Muscle of arm (tissue), 14 donors: ENCODE data around the gene PANK4. TPM values are rescaled to one million over a fixed set of nuclear protein-coding genes. Genes with fewer than 3 reads are reported as not detected.
"Not testable (repeated sequence)": the region's sequence is repeated elsewhere in the genome, so short reads cannot be mapped to it uniquely, and the experiment has no call there.

Source experiments
- DNase-seq: peaks from one replicate; pipeline ENCODE4 v3.0.0-alpha.2; 2013
- long read RNA-seq, 11 donors: transcript quantifications; one replicate each; lab custom pipeline, GENCODE V29; 2026
- polyA plus RNA-seq, 12 donors: library from polyadenylated mRNA; unstranded; fragments of 120-200 nt; gene quantifications; one replicate each; pipeline ENCODE4 v1.2.1, GENCODE V29; 2013; ENCODE audit not compliant: insufficient read length in 12 of 12

PANK4 gene
- 10 to 100 TPM in 11 of 12 donors, not detected in 1; 16.7 to 24.2 (median 19.6) TPM for polyA plus RNA-seq
- long read RNA-seq, donor 1, partial matches to known transcripts: 128 of 132 reads
- long read RNA-seq, donor 1, other reads (novel, unspliced or antisense): 0 of 132 reads
- long read RNA-seq, donor 2, transcript PANK4-201 (19 exons, 2,677 nt): major isoform, 5 of 5 reads
- long read RNA-seq, donor 2, partial matches to known transcripts: 0 of 5 reads
- long read RNA-seq, donor 2, other reads (novel, unspliced or antisense): 0 of 5 reads
- long read RNA-seq, donor 3, partial matches to known transcripts: 0 of 1 reads
- long read RNA-seq, donor 3, other reads (novel, unspliced or antisense): 0 of 1 reads
- long read RNA-seq, donor 4: 0 reads
- long read RNA-seq, donor 5, partial matches to known transcripts: 0 of 3 reads
- long read RNA-seq, donor 5, other reads (novel, unspliced or antisense): 0 of 3 reads
- long read RNA-seq, donor 6, partial matches to known transcripts: 0 of 2 reads
- long read RNA-seq, donor 6, other reads (novel, unspliced or antisense): 0 of 2 reads
- long read RNA-seq, donor 7, partial matches to known transcripts: 0 of 1 reads
- long read RNA-seq, donor 7, other reads (novel, unspliced or antisense): 0 of 1 reads
- long read RNA-seq, donor 8, partial matches to known transcripts: 0 of 2 reads
- long read RNA-seq, donor 8, other reads (novel, unspliced or antisense): 0 of 2 reads
- long read RNA-seq, donor 9, partial matches to known transcripts: 5 of 6 reads
- long read RNA-seq, donor 9, other reads (novel, unspliced or antisense): 0 of 6 reads
- long read RNA-seq, donor 10, partial matches to known transcripts: 0 of 3 reads
- long read RNA-seq, donor 10, other reads (novel, unspliced or antisense): 0 of 3 reads
- long read RNA-seq, donor 11, partial matches to known transcripts: 0 of 2 reads
- long read RNA-seq, donor 11, other reads (novel, unspliced or antisense): 0 of 2 reads

DNA sequence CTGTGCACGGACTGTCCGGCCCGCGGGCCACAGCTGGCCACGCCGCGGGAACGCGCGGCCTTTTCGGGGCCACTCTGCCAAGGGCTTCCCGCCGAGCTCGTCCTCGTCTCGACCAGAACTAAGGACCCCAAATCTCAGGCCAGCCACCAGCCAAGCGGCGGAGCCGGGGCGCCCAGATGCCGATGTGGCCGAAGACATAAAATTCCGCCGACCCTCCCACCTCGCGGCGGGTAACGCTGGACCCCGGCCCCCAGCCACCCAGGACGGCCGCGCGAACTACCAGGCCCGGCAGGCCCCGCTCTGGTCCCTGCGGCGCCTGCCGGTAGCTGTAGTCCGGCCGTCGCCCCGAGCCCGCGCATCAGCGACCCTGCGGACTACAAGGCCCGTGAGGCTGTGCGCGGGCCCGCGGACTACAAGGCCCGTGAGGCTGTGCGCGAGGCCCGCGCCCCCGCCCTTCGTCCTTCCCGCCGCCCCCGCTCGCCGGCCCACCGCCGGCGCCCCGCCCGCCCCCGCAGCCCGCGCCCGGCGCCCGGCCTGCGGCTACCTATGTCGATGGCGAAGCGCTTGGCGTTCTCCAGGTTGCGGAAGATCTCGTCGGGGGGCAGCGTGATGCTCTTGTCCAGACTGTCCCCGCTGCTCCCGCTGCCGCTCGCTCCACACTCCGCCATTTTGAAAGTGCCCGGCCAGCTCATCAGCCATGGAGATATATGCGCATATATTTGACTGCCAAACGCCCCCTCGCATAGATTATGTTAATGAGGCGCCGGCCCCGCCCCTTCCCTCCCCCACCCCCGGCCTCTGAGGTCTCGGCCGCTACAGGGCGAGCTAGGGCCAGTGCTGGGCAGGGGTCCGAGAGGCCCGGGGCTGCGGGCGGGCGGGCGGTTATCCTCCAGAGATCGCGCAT, at the start of gene PANK4:
Gene PANK4 (minus strand): TSS at position 677 of the 904 bp plus-strand sequence. CDS start 9 bp downstream, at position 668.
- peak; percentile 92 for DNase-seq

DNA sequence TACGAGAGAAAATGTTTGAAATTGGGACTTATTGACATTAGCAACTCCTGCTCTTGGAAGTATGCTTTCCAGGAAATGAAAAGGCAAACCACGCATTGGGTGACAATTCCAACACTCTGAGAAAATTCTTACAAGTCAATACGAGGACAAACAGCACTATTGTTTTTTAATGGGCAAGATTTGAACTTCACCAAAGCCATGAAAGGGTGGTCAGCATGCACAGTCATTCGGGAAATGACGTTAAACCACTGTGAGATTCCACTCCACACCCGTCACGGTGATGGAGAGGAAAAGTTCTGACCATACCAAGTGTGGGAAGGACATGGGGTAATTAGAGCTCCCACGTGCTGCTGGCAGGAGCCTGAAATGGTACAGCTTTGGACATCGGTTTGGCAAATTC, 48.0 kb upstream of the PANK4 start:
- DNase-seq: no peak

DNA sequence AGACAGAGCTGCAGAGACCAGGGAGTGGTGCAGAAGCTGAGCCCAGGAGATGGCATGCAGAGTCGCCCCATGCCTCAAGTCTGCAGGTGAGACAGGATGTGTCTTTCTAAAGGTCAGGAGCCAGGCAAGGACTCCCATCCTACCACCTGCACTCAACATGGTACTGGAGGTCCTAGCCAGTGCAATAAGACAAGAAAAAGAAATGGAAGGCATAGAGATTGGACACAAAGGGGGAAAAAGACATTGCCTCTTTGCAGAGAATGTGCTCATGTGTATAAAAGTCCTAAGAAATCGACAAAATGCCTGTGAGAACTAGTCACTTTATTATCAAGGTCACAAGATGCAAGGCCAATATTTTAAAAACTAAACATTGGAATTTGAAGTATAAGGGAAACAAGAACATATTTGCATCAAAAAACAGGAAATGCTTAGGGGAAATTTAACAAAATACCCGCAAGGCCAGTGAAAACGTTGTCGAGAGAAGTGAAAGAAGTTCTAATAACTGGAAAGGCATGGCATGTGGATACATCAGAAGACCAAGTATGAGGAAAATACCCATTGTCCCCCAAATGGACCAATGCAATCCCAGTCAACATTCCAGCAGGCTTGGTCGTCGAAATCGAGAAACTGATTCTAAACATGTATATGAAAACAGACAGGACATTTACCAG, 47.0 kb upstream of the PANK4 start:
- no peak for DNase-seq

DNA sequence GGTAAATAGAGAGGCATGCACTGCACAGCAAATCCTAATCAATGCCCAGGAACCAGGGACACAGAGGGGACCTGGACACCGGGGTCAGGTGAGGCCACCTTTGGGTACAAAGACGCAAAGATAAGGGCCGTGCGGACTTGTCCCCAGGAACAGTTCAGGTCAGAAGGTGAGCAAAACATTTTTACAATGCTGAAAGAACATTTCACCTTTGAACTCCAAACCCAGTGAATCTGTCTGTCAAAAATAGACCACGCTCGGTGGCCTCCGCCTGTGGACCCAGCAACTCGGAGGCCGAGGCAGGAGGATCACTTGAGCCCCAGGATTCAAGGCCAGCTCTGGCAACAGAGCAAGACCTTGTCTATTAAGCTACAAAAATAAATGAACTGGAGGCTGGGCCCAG, 45.0 kb upstream of the PANK4 start:
- DNase-seq: no peak

- DNase-seq: no peak
Measured at GRCh38 chr1:2570332-2570731, 43.9 kb upstream of the PANK4 start.

GRCh38 chr1:2569703-2570102, 43.3 kb upstream of the PANK4 start:
- not testable (repeated sequence) for DNase-seq

- DNase-seq: no peak
Measured at GRCh38 chr1:2569060-2569459, 42.7 kb upstream of the PANK4 start.

DNA sequence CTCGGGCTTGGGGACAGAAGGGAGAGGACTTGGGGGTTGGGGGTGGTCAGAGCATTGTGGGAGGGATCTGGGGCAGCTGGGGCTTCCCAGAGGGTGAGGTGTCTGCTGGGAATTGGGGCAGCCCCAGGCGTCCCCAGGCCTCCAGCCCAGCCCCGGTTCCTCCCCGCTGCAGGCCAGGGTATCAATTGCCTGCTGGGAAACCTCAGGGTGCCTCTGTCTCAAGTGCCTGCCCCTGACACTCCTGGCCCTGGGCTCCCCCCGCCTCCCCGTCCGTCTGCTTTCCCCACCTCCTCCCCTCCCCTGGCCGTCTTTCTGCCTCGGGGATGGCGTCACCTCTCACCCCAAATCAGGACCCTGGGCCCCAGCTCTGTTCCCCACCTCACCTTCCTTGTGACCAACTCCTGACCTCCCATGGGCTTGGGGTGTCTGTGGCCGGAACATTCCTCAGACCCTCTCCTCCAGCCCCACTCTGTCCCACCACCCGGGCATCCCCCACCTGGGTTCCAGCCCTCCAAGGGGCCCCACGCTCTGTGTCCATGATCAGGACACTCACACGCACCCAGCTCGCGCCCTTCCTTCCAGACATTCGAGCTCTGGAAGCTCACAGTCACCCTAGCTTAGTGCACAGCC, 41.9 kb upstream of the PANK4 start:
- DNase-seq: not testable (repeated sequence)

- no peak for DNase-seq
Measured at GRCh38 chr1:2567083-2567679, 40.8 kb upstream of the PANK4 start.

DNA sequence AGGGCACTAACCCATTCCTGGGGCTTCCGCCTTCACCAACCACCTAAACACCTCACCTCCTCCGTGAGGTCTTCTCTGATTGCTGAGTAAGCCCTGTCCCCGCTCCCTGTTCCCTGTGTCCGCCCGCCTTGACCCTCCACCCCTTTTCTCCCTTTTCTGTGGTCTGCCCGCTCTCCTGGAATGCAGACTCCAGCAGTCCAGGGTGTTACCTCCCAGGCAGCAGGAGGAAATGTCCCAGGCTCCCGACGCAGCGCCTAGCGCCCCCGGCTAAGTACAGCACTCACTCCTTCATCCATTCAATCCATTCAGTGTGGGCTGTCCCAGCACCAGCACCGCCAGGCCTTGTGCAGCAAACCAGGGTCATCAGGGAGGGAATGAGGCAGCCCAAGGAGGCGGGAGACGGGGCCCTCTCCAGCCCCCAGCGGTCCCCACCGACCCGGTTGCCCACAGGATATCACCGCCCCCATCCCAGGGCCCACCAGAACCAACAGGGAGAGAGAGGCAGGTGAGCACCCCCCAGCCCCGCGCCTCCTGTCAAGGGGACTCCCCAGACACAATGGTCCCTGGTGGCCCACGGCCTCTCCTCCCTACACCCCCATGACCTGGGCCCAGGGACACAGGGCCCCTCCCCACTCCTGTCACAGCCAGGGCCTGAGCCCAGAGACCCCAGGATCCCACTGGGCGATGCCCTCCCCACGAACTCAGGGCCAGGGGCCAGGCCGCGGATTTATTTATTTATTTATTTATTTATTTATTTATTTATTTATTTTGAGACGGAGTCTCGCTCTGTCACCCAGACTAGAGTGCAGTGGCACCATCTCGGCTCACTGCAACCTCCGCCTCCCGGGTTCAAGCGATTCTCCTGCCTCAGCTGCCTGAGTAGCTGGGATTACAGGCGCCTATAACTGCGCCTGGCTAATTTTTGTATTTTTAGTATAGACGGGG, 40.0 kb upstream of the PANK4 start:
- DNase-seq: no peak

GRCh38 chr1:2564815-2565374, 38.5 kb upstream of the PANK4 start:
- DNase-seq: no peak

DNA sequence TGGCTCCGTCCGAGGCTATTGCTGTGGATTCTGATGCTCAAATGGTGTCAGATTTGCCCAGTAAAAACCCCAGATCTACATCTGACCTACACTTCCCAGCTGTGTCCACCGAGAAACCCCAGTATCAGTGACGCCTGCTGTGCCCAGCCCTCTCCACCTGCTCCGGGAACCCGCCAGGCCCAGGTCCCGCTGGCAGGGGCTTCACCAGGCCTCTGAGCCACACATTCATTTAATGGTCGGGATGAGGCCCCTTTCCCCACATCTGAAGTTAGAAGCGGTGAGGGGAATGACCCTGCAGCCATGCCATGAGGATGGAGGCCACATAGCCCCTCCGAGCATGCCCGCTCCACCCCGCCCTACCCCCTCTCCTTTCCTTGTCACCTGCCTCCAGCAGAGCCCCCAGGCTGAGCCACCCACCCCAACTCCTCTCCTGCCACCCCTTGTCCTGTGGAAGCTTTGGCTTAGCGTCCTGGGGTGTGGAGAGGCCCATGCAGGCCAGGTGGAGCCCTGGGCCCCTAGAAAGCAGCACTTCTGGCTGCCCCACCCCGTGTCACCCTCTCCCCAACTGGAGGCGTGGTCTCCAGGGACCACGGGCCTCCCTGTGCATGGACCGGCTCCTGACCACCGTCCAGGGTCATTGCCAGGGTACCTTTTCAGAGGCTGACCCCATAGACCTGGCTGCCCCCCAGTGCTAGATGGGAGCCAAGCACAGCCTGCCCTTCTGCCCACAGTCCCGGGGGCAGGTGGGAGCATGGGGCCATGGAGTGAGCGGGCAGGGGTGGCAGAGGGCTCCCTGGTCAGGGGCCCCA, 37.8 kb upstream of the PANK4 start:
- no peak for DNase-seq

DNA sequence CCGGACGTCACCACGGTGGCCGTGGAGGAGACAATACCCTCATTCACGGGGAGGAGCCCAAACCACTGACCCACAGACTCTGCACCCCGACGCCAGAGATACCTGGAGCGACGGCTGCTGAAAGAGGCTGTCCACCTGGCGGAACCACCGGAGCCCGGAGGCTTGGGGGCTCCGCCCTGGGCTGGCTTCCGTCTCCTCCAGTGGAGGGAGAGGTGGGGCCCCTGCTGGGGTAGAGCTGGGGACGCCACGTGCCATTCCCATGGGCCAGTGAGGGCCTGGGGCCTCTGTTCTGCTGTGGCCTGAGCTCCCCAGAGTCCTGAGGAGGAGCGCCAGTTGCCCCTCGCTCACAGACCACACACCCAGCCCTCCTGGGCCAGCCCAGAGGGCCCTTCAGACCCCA, 36.8 kb upstream of the PANK4 start:
- no peak for DNase-seq

GRCh38 chr1:2561898-2562895, 35.8 kb upstream of the PANK4 start:
- no peak for DNase-seq

DNA sequence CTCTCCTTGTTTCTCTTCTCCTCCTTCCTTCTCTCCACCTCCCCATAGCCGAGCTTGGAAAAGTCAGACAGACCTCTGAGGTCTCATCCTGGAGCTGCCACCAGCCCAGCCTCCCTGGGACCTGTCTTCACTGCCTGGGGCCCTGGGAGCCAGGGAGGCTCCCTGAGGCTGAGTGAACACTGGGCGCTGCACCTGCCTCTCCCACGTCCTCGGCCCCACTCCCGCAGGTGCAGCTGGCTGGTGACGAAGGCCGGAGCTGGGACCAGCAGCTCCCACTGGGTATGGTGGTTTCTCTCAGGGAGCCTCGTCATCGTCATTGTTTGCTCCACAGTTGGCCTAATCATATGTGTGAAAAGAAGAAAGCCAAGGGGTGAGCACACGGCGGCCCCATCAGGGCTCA, 35.0 kb upstream of the PANK4 start:
- no peak for DNase-seq
